NCI-H510A (cell line): ENCODE data around the gene TLCD3B.

Experiments used
- DNase-seq: peaks from one replicate; lab custom pipeline; 2025; lab: John Stamatoyannopoulos, UW

Gene TLCD3B

GRCh38 chr16:29988346-29989075, 42.6 kb downstream of the TLCD3B start:
- DNase-seq = no peak

- DNase-seq = no peak
Observed at GRCh38 chr16:29987371-29988085, 43.5 kb downstream of the TLCD3B start.

- no peak for DNase-seq
Observed at GRCh38 chr16:29986931-29987330, 44.1 kb downstream of the TLCD3B start.

GRCh38 chr16:29986231-29986630, 44.8 kb downstream of the TLCD3B start:
- no peak for DNase-seq

- DNase-seq = no peak
Observed at GRCh38 chr16:29985271-29985811, 45.7 kb downstream of the TLCD3B start.

- no peak for DNase-seq
Observed at GRCh38 chr16:29984764-29985147, 46.3 kb downstream of the TLCD3B start.

- DNase-seq = no peak
Observed at GRCh38 chr16:29984137-29984763, 46.8 kb downstream of the TLCD3B start.

GRCh38 chr16:29983420-29984136, 47.5 kb downstream of the TLCD3B start:
- no peak for DNase-seq

- DNase-seq = no peak
Observed at GRCh38 chr16:29982560-29983419, 48.3 kb downstream of the TLCD3B start.

- no peak for DNase-seq
Observed at GRCh38 chr16:29978564-29979270, 52.4 kb downstream of the TLCD3B start.

GRCh38 chr16:29978081-29978480, 53.0 kb downstream of the TLCD3B start:
- no peak for DNase-seq

GRCh38 chr16:29977063-29977825, 53.8 kb downstream of the TLCD3B start:
- DNase-seq = no peak

GRCh38 chr16:29975811-29976511, 55.1 kb downstream of the TLCD3B start:
- no peak for DNase-seq

GRCh38 chr16:29975134-29975538, 55.9 kb downstream of the TLCD3B start:
- DNase-seq = no peak
